Esophagus muscularis mucosa (tissue), 4 donors: Measurements from ENCODE around the gene SMO. TPM values are rescaled to one million over a fixed set of nuclear protein-coding genes. Genes with fewer than 3 reads are reported as not detected.
"Not testable (repeated sequence)": the region's sequence is repeated elsewhere in the genome, so short reads cannot be mapped to it uniquely, and the experiment has no call there.

ENCODE experiments used
- DNase-seq: peaks from one replicate; pipeline ENCODE4 v3.0.0-alpha.2; 2017; ENCODE audit errors: extremely low spot score
- H3K27ac ChIP-seq, 4 donors: fragments of 200-600 bp; sonication (generic); replicated peaks in 1 of 4; 1 replicate in 3 of 4; 2 replicates in 1 of 4; pipeline ENCODE4 v1.5.1; 2016 to 2019; ENCODE audit warnings: mild to moderate bottlenecking in 1 of 4
- H3K27me3 ChIP-seq, 4 donors: fragments of 200-600 bp; sonication (generic); one replicate each; pipeline versions ENCODE4 v1.5.1 to v1.6.0; 2016 to 2019
- H3K36me3 ChIP-seq, 4 donors: fragments of 200-600 bp; sonication (generic); one replicate each; pipeline ENCODE4 v1.5.1; 2016 to 2019
- H3K4me1 ChIP-seq, 4 donors: fragments of 200-600 bp; sonication (generic); one replicate each; pipeline ENCODE4 v1.5.1; 2016 to 2019
- H3K4me3 ChIP-seq, 4 donors: fragments of 200-600 bp; sonication (generic); 1 replicate in 2 of 4; 2 replicates in 2 of 4; pipeline ENCODE4 v1.5.1; 2016 to 2019; ENCODE audit warnings: mild to moderate bottlenecking in 4 of 4, moderate library complexity in 1 of 4
- H3K9me3 ChIP-seq, 4 donors: fragments of 200-600 bp; sonication (generic); 1 replicate in 3 of 4; 2 replicates in 1 of 4; pipeline ENCODE4 v1.5.1; 2016 to 2019
- CTCF ChIP-seq, 3 experiments: fragments of 200-600 bp in 2 of 3; fragments of 450-650 bp in 1 of 3; sonication (generic) in 2 of 3; IDR thresholded peaks; one replicate each; pipeline ENCODE4 v1.5.1; 2017 to 2019; ENCODE audit warnings: antibody characterized with exemption in 3 of 3, mild to moderate bottlenecking in 2 of 3, moderate library complexity in 1 of 3
- EP300 ChIP-seq: sonication (generic); formaldehyde crosslinking; IDR thresholded peaks from one replicate; pipeline ENCODE4 v1.6.1; 2017; ENCODE audit warnings: antibody characterized with exemption
- POLR2A ChIP-seq: fragments of 450-650 bp; IDR thresholded peaks from one replicate; pipeline ENCODE4 v1.6.1; 2017; ENCODE audit warnings: antibody characterized with exemption, moderate library complexity, mild to moderate bottlenecking, low read depth
- POLR2AphosphoS5 ChIP-seq, 2 donors: sonication (generic); formaldehyde crosslinking; IDR thresholded peaks; one replicate each; pipeline ENCODE4 v1.6.1; 2017; ENCODE audit warnings: antibody characterized with exemption in 2 of 2
- WGBS: methylation state at CpG from one replicate; pipeline ENCODE4 v1.1.5; 2018; 5-methylcytosine and 5-hydroxymethylcytosine counted together
- intact Hi-C: fragments of 100-400 bp; cut with DNase I; formaldehyde crosslinking; loops from one replicate; pipeline ENCODE4 v1.15.1; 2023
- total RNA-seq, 4 donors: library from RNA; depleted of rRNA; stranded (reverse); fragments of >200 nt; gene quantifications; one replicate each; pipeline versions ENCODE4 v1.1.0 to v1.2.1, GENCODE V29; 2016

Gene SMO
- total RNA-seq, 4 donors from 2014 or later, result 8.7 to 23.9 (median 14.5) TPM

- H3K9me3 ChIP-seq, intact Hi-C loops, DNase-seq, H3K27ac ChIP-seq, H3K4me1 ChIP-seq, H3K27me3 ChIP-seq, H3K4me3 ChIP-seq: not testable (repeated sequence)
- WGBS, result 85% methylated on average over 7 of the region's 8 CpGs
- peaks cover 0 to 13% (median 8%) of the 10 kb centered on the region in 4 donors for H3K36me3 ChIP-seq
These were observed 28.5 kb downstream of the SMO start for GRCh38 chr7:129216821-129217416.

- H3K4me3 ChIP-seq, result no peak overlapping the region
- intact Hi-C loops, result loop anchor here (1.0 to 2.0 kb wide), 2 partner anchors 54 to 80 kb away; no protein-coding TSS in a partner anchor
- H3K4me1 ChIP-seq, result peaks cover 0 to 8% (median 7%) of the 10 kb centered on the region in 4 donors
- TF ChIP-seq POLR2AphosphoS5 (IDR thresholded peaks at IDR 0.05) (no peak), POLR2A (no peak), CTCF (IDR thresholded peaks at IDR 0.05) (peak; percentile 89 to 90 (median 89)), EP300 (no peak)
- H3K9me3 ChIP-seq, result no peaks in the 10 kb centered on the region
- H3K27ac ChIP-seq, result no peak overlapping the region
- H3K36me3 ChIP-seq, result no peaks in the 10 kb centered on the region
- peaks cover 0 to 5% (median 0%) of the 10 kb centered on the region in 4 donors for H3K27me3 ChIP-seq
- 17% methylated on average over 9 of the region's 9 CpGs for WGBS
- DNase-seq, result no peak
These were observed 30.2 kb downstream of the SMO start for GRCh38 chr7:129218514-129219062.

- not testable (repeated sequence) for H3K27ac ChIP-seq, H3K4me3 ChIP-seq, H3K36me3 ChIP-seq, DNase-seq, H3K27me3 ChIP-seq, H3K9me3 ChIP-seq
- WGBS, result 95% methylated on average over 4 of the region's 4 CpGs
- H3K4me1 ChIP-seq, result peaks cover 0 to 14% (median 13%) of the 10 kb centered on the region in 4 donors
- intact Hi-C loops, result loop anchor here (2.0 kb wide), 1 partner anchor 80 kb away; no protein-coding TSS in a partner anchor
These were observed 30.7 kb downstream of the SMO start for GRCh38 chr7:129219166-129219565.

GRCh38 chr7:129222064-129222463, 33.6 kb downstream of the SMO start:
- WGBS, result 25% methylated on average over 4 of the region's 4 CpGs
- Histone ChIP-seq H3K36me3 (no peaks in the 10 kb centered on the region), H3K27ac (no peak overlapping the region), H3K27me3 (peaks cover 0 to 5% (median 0%) of the 10 kb centered on the region in 4 donors), H3K4me1 (peaks cover 5 to 30% (median 26%) of the 10 kb centered on the region in 4 donors), H3K4me3 (no peak overlapping the region), H3K9me3 (no peaks in the 10 kb centered on the region)
- intact Hi-C loops, result loop anchor here (5.0 to 10.0 kb wide), 2 partner anchors 143 to 250 kb away; no protein-coding TSS in a partner anchor
- no peak for DNase-seq
- no peak for TF ChIP-seq POLR2AphosphoS5 (IDR thresholded peaks at IDR 0.05)

GRCh38 chr7:129224251-129225205, 36.1 kb downstream of the SMO start, which contains the start of gene AHCYL2:
TSS of gene AHCYL2 (plus strand) at chr7:129225030.
- Histone ChIP-seq H3K4me3 (peak within 1 kb of the TSS; percentile 85 to 98 (median 94)), H3K9me3 (no peaks in the 10 kb centered on the region), H3K27ac (peak within 1 kb of the TSS; percentile 93 to 96 (median 94)), H3K4me1 (peaks cover 5 to 44% (median 27%) of the 10 kb centered on the region in 4 donors), H3K36me3 (no peaks in the 10 kb centered on the region), H3K27me3 (no peaks in the 10 kb centered on the region)
- TF ChIP-seq POLR2AphosphoS5 (IDR thresholded peaks at IDR 0.05) (peak; percentile 63 to 77), CTCF (IDR thresholded peaks at IDR 0.05) (no peak)
- under 1% methylated on average over 41 of the region's 63 CpGs for WGBS
- DNase-seq, result peak; percentile 99
- intact Hi-C loops, result loop anchor here (5.0 to 10.0 kb wide), 2 partner anchors 140 to 248 kb away; no protein-coding TSS in a partner anchor
